Smooth muscle cell of the brain vasculature (primary cell): ENCODE results near the gene NPEPPS.

ENCODE experiments used
- DNase-seq: peaks from one replicate; pipeline ENCODE4 v3.0.0-alpha.2; 2012; ENCODE audit warnings: low read depth, low spot score

The NPEPPS gene

GRCh38 chr17:47663912-47664623 lies 133.2 kb downstream of the NPEPPS start:
- DNase-seq: peak; percentile 44

DNA sequence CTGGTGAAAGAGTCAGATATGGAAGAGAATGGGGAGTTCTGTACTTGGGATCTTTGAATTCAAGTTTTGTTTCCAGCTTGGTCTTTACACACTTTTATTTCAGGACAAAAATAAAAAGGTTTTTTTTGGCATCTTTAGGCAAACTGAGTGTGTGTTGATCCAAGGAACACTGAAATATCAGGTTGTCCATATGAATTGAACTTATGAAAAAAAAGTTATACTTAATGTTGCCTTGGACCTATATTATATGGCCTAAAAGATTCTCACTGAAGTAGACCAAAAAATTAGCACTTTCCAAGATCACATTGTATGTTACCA lies 133.7 kb downstream of the NPEPPS start:
- DNase-seq: no peak

DNA sequence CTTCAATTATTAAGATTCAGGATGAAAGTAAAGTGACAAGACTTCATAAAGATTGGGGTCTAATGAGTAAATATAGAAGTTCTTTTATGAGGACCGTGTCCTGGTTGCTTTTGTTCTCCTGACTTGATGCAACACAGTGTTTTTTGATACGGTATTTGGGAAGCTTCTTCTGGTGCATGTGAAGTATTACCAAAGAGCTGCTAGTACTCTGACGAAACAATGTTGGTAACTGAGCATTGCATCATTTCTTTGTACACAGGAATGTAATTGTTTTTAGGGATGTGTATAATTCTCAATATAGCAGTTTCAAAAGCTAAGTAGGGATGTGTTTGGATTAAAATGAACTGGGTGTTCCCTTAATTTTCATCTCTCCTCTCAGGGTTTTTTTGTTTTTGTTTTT lies 134.7 kb downstream of the NPEPPS start:
- DNase-seq: no peak

DNA sequence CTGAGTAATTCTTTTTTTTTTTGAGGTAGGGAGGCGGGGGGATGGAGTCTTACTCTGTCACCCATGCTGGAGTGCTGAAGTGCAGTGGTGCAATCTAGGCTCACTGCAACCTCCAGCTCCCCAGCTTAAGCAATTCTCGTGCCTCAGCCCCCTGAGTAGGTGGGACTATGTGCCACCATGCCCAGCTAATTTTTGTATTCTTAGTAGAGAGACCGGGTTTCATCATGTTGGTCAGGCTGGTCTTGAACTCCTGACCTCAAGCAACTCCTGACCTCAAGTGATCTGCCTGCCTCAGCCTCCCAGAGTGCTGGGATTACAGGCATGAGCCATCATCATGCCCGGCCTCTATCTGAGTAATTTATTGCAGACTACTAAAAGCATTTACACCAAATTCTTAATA lies 138.2 kb downstream of the NPEPPS start:
- DNase-seq: no peak

DNA sequence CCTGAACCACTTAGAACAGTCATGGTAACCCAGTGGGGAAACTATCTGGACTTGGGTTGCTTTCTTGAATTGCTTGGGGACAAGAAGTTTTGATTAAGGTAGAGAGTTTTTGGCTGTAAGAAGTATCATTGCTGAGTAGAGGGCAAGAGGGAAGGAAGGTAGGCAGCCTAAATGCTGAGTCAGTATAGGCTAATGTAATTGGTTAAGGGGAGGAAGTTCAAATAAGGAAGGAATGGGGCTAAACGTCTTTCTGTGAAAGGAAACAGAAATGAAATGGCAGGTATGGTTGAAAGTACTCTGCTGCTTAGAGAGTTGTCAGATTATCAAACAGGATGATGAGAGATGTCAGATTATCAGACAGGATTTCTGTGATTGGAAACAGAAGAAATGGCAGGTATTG lies 139.2 kb downstream of the NPEPPS start:
- DNase-seq: no peak
